GM19468 (cell line): Measurements from ENCODE around the gene XPR1.
A peak's percentile ranks its signal among the peaks of the same experiment; 100 is the strongest.

Source experiments
- ATAC-seq: cut with Tn5 transposase; IDR thresholded peaks from one replicate; pipeline ENCODE4 v1.9.1; 2021; ENCODE audit warnings: mild to moderate bottlenecking, moderate library complexity, moderate number of reproducible peaks; ENCODE audit not compliant: unreplicated experiment; ENCODE audit errors: extremely low read depth

The XPR1 gene

DNA sequence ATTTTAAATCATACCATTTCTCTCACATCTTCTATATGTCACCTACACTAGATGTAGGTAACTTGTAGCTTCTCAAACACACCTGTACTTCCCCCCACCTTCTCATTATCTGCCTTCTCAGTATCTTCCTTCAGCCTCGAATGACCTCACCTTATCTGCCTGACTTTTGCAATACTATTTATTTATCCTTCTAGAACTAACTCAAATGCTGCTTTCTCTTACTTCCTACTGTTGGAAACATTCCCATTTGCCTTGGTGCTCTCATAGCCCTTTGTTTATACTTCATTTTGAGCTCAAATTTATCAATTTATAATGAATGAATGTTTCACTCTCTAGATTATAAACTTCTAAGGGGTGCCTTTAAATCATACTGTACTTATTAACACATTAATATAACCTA lies 230.5 kb downstream of the XPR1 start:
- ATAC-seq: no peak

DNA sequence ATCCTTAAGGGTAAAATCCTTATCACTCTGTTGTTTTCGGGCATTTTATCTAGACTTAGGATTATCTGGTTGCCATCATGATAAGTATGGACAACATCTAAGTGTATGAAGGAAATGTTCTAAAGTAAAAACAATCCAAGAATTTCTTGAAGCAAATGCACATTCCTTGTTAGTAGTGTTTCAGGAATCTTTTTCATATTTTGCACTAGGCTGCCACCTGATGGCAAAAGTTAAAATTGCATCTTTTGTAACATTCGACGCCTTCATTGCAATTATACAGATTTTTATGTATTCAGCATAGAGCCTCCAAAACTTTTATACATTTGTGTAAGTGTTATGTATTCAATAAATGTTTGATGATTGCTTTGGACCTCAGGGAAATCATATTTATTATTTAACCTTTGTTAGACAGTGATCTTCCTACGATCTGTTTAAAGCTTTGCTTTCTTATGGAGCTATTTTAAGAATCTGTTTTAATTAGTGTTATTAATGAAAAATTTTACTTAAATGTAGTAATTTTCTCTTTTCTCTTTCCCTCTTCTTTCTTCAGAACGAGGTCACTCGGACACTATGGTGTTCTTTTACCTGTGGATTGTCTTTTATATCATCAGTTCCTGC lies 231.4 kb downstream of the XPR1 start:
- ATAC-seq: no peak

DNA sequence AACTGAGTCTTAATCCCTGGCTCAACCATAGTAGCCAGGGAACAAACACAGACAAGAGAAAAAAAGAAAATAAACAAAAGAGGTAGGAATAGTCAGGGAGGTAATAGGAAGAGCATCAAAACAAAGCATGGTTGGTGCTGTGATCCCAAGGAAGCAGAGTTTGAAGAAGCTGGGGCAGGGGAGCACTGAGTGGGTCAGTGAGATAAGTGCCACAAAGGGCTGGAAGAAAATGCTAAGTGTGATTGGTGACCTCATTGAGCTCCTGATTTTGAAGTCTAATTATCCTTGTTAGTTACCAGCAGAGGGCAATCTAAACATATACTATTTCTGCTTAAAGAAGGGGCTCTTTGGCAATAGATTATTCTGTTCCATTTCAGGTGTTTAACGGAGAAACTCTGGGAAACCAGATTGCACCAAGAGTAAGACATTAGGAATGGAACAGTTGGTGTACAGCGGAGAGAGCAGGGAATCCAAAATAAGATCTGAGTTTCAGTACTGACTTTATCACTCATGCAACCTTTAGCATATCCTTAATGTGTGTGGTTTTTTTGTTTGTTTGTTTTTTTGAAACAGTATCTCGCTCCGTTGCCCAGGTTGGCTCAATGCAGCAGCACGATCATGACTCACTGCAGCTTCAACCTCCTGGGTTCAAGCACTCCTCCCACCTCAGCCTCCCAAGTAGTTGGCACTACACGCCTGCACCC lies 250.1 kb downstream of the XPR1 start:
- peak; percentile 54 for ATAC-seq

DNA sequence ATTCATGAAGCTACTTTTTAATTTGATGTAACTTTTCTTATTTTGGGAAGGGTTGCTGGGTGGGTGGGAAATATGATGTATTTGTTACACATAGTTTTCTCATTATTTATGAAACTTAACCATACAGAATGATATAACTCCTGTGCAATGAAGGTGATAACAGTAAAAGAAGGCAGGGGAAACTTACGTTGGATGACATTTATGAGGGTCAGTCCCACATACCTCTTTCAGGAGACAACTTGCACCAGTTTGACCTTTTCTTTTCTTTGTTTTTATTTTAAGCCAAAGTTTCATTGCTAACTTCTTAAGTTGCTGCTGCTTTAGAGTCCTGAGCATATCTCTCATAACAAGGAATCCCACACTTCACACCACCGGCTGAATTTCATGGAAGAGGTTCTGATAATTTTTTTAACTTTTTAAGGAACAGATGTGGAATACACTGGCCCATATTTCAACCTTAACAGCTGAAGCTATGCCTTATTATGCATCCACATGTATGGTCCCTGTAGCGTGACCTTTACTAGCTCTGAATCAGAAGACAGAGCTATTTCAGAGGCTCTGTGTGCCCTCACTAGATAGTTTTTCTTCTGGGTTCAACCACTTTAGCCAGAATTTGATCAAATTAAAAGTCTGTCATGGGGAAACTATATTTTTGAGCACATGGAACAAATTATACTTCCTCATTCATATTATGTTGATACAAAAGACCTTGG lies 252.9 kb downstream of the XPR1 start:
- no peak for ATAC-seq

GRCh38 chr1:180886338-180886737 lies 254.5 kb downstream of the XPR1 start:
- no peak for ATAC-seq

GRCh38 chr1:180887841-180888240 lies 256.0 kb downstream of the XPR1 start:
- ATAC-seq: no peak

GRCh38 chr1:180888870-180889269 lies 257.0 kb downstream of the XPR1 start:
- ATAC-seq: no peak

DNA sequence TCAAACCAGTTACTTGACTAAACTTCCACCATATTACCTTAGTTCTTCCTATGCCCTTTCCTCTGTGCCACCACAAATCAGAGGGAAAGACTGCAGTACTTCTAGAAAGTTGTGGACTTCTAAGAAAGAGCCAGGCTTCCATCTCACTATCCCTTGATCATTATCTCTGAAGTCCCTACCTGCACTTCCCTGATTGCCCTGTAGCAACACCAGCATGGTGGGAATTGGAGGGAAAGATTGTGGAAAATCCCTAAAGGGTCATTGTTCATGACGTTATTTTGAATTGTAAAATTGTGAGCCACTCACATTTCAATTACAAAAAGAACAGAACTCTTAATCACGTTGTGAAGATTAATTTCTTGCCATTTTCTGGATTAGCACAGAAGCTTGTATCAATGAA lies 257.5 kb downstream of the XPR1 start:
- no peak for ATAC-seq

GRCh38 chr1:180892272-180892671 lies 260.4 kb downstream of the XPR1 start:
- ATAC-seq: no peak

DNA sequence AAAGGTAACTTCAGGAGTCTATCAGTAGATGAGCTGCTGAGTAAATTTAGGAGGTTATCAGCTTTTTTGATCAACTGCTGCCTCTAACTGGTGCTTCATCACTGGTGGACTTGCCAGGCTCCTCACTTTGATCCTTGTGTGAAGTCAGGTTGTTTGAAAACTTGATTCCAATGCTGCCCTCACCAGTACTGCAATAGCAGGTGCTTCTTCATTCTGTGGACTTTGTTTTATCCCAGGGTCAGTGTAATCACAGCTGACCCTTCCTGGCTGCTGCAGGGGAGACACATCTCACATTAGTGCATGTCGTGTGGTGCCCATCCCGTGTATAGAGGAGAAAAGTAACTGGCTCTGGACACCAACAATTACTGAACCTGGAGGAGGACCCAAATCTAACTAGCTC lies 260.9 kb downstream of the XPR1 start:
- no peak for ATAC-seq

- no peak for ATAC-seq
Measured at GRCh38 chr1:180893614-180894013, 261.8 kb downstream of the XPR1 start.

DNA sequence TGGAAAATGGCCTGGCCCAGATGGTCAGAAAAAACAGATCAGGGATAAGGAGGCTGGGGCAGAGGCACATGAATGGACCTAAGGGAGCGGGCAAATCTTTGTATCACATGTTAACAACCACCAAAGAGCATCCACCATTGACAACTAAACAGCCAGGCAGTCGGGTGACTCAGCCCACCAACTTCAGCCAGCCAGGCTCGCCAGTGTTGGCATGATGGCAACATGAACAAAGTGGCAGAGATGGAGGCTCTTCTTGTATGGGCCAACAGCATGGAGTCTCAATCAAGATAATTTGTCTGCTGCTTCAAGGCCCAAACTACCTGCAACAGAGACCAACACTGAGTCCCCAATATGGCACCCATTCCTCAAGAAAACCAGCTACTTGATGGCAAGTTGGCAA lies 264.3 kb downstream of the XPR1 start:
- ATAC-seq: no peak

DNA sequence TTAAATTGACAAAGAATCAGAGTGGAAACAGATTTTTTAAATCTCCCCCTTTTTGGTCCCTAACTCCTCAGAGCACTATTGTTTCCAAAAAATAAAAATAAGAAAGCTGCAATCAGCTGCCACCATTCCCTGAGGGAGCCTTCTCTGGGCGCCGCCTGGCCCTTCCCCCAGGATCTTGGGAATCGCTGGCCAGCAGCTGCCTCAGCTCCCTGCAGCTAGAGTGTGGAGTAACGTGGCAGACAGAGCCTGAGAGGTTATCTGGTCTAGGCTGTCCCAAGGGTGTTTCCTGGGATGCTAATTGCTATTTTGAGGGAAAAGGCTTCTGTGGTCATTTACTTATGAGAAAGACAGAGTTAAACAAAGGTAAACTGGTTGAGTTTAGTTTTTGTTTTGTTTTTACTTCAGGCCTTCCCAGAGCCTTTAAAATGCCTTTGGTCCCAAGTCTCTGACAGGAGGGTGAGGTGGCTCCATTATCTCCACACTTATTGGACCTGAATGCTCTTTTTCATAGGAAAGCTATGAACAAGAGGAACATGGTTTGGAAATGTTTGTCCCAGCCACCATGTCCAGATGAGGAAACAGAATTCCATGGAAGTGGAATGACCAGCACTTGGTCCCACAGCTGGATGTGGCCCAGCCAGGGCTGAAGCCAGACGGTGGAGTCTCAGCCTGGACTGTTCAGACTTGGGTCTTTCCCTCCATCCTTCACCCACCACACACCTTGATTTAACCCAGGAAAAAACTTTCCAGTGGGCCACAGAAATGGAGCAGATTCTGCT lies 266.8 kb downstream of the XPR1 start:
- ATAC-seq: no peak

DNA sequence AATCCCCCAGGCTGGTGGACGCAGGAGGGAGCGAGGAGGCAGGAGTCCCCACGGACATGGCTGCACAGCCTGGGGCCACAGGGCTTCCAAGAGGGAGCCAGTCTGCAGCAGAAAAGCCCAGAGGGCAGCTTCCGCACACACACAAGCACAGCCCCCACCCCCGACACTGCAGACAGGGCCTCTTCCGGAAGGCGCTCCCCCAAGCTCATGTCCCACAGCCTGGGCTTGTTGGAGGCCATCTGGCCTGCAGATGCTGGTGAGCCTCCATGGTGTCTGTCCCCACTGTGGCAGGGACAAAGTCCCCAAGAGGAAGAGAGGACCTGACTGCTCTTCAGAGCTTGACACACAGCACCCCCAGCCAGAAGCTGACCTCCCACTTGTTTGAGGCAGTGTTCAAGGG lies 267.4 kb downstream of the XPR1 start:
- no peak for ATAC-seq

GRCh38 chr1:180901076-180901990 lies 269.5 kb downstream of the XPR1 start:
- no peak for ATAC-seq

- ATAC-seq: no peak
Measured at GRCh38 chr1:180902541-180902940, 270.7 kb downstream of the XPR1 start.

GRCh38 chr1:180905927-180906326 lies 274.1 kb downstream of the XPR1 start:
- ATAC-seq: no peak

DNA sequence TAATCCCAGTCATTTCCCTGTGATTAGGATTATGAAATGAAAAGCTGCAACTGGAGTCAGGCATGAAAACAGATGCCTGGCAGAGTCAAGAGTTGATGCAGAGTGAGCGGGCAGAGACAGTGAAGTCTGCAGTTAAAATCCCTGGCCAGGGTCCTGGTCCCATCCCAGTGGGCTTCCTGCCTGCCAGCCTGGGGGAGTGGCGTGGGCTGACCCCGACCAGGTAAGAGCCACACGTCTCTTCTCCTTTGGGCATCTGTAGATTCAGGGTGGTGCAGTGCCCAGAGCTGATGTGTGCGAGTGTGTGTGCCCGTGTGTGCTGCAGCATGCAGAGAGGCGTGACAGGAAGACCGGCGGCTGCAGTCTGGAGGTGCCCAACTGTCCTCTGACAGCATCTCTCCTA lies 274.7 kb downstream of the XPR1 start:
- no peak for ATAC-seq

GRCh38 chr1:180907313-180908055 lies 275.7 kb downstream of the XPR1 start:
- no peak for ATAC-seq
